GM23338 (cell line): ENCODE data around the gene MAP4K5. TPM values are rescaled to one million over a fixed set of nuclear protein-coding genes. Genes with fewer than 3 reads are reported as not detected.

ENCODE experiments used
- ATAC-seq: fragments of 200-7000 bp; cut with Tn5 transposase; 3 replicates; pipeline ENCODE4 v1.9.1; 2020
- DNase-seq: peaks from one replicate; pipeline ENCODE4 v3.0.0-alpha.2; 2015; ENCODE audit warnings: low spot score
- H2AFZ ChIP-seq: fragments of 200-600 bp; sonication (generic); 2 replicates; pipeline ENCODE4 v1.8.0; 2016; ENCODE audit warnings: antibody characterized with exemption, mild to moderate bottlenecking, moderate library complexity
- H3F3A ChIP-seq: fragments of 200-600 bp; sonication (generic); replicated peaks from 2 replicates; pipeline ENCODE4 v1.8.0; 2017; ENCODE audit warnings: antibody characterized with exemption, mixed run types, low read depth
- H3K27ac ChIP-seq: fragments of 200-600 bp; sonication (generic); 2 replicates; pipeline ENCODE4 v1.6.1; 2016; ENCODE audit warnings: low read depth
- H3K27me3 ChIP-seq: fragments of 200-600 bp; sonication (generic); 2 replicates; pipeline ENCODE4 v1.8.0; 2016; ENCODE audit warnings: mild to moderate bottlenecking, mixed run types, moderate library complexity; ENCODE audit not compliant: insufficient read depth
- H3K36me3 ChIP-seq: fragments of 200-600 bp; sonication (generic); 2 replicates; pipeline ENCODE4 v1.8.0; 2016; ENCODE audit warnings: mild to moderate bottlenecking; ENCODE audit not compliant: insufficient read depth
- H3K4me1 ChIP-seq: fragments of 200-600 bp; sonication (generic); 2 replicates; pipeline ENCODE4 v1.8.0; 2016; ENCODE audit warnings: mild to moderate bottlenecking, moderate library complexity; ENCODE audit not compliant: insufficient read depth
- H3K4me2 ChIP-seq: fragments of 200-600 bp; sonication (generic); 2 replicates; pipeline ENCODE4 v1.7.1; 2017; ENCODE audit warnings: mixed run types
- H3K4me3 ChIP-seq: fragments of 200-600 bp; sonication (generic); 2 replicates; pipeline ENCODE4 v1.6.1; 2016; ENCODE audit warnings: mixed run types
- H3K79me2 ChIP-seq: fragments of 200-600 bp; sonication (generic); replicated peaks from 2 replicates; pipeline ENCODE4 v1.8.0; 2017; ENCODE audit warnings: mild to moderate bottlenecking; ENCODE audit not compliant: insufficient read depth
- H3K9me2 ChIP-seq: fragments of 200-600 bp; sonication (generic); 2 replicates; pipeline ENCODE4 v1.8.0; 2017; ENCODE audit not compliant: insufficient read depth
- H4K20me1 ChIP-seq: fragments of 200-600 bp; sonication (generic); replicated peaks from 2 replicates; pipeline ENCODE4 v1.8.0; 2017; ENCODE audit warnings: mild to moderate bottlenecking; ENCODE audit not compliant: insufficient read depth
- H3K27ac Mint-ChIP-seq: 2 replicates; pipeline ENCODE4 v1.8.0; 2020; ENCODE audit warnings: inconsistent platforms, mild to moderate bottlenecking, moderate library complexity, mixed read lengths
- H3K27me3 Mint-ChIP-seq: 3 replicates; pipeline ENCODE4 v1.8.0; 2022; ENCODE audit warnings: low read depth, mild to moderate bottlenecking, moderate library complexity, mixed read lengths, inconsistent platforms; ENCODE audit not compliant: insufficient read depth, poor library complexity
- H3K36me3 Mint-ChIP-seq: 3 replicates; pipeline ENCODE4 v1.8.0; 2021; ENCODE audit warnings: low read depth, mild to moderate bottlenecking, inconsistent platforms, moderate library complexity, mixed read lengths
- H3K4me1 Mint-ChIP-seq: 3 replicates; pipeline ENCODE4 v1.8.0; 2020; ENCODE audit warnings: mild to moderate bottlenecking, inconsistent platforms, mixed read lengths
- H3K4me3 Mint-ChIP-seq: 3 replicates; pipeline ENCODE4 v1.8.0; 2021; ENCODE audit warnings: moderate library complexity, mild to moderate bottlenecking, inconsistent platforms, mixed read lengths
- H3K9me3 Mint-ChIP-seq: 3 replicates; pipeline ENCODE4 v1.8.0; 2020; ENCODE audit warnings: moderate library complexity, mild to moderate bottlenecking, inconsistent platforms, mixed read lengths
- CREB1 ChIP-seq: fragments of 250-450 bp; sonication (Bioruptor Pico); IDR thresholded peaks from 2 replicates; pipeline ENCODE4 v1.5.0; 2020; ENCODE audit warnings: low read depth, mild to moderate bottlenecking, moderate library complexity
- CTCF ChIP-seq, 2 experiments: fragments of 200-600 bp in 1 of 2; sonication (generic) in 1 of 2; conservative IDR thresholded peaks; 2 replicates each; pipeline versions ENCODE4 v1.5.1 to v1.6.1; 2016 to 2017; ENCODE audit warnings: antibody characterized with exemption in 2 of 2, low read depth in 2 of 2, mild to moderate bottlenecking in 2 of 2, moderate library complexity in 1 of 2
- ETS1 ChIP-seq: IDR thresholded peaks from 2 replicates; pipeline ENCODE4 v1.6.1; 2016; ENCODE audit warnings: antibody characterized with exemption
- EZH2phosphoT487 ChIP-seq: fragments of 200-600 bp; sonication (generic); IDR thresholded peaks from one replicate; pipeline ENCODE4 v1.8.1; 2018; ENCODE audit warnings: antibody characterized with exemption; ENCODE audit not compliant: unreplicated experiment
- NANOG ChIP-seq: IDR thresholded peaks from 2 replicates; pipeline ENCODE4 v1.6.1; 2016; ENCODE audit warnings: antibody characterized with exemption, borderline replicate concordance
- POLR2AphosphoS5 ChIP-seq: IDR thresholded peaks from 2 replicates; pipeline ENCODE4 v1.6.1; 2016; ENCODE audit warnings: antibody characterized with exemption, low read depth
- REST ChIP-seq: IDR thresholded peaks from one replicate; pipeline ENCODE4 v1.6.1; 2018; ENCODE audit warnings: antibody characterized with exemption; ENCODE audit not compliant: unreplicated experiment
- STAT1 ChIP-seq: IDR thresholded peaks from one replicate; pipeline ENCODE4 v1.6.1; 2016; ENCODE audit warnings: antibody characterized with exemption; ENCODE audit not compliant: unreplicated experiment
- ZNF114 ChIP-seq: fragments of 250-450 bp; sonication (Bioruptor Pico); IDR thresholded peaks from 2 replicates; pipeline ENCODE4 v1.5.0; 2020; ENCODE audit warnings: mild to moderate bottlenecking, moderate library complexity
- ZNF462 ChIP-seq: fragments of 250-450 bp; sonication (Bioruptor Pico); IDR thresholded peaks from 2 replicates; pipeline ENCODE4 v1.5.0; 2020; ENCODE audit warnings: mild to moderate bottlenecking, moderate library complexity
- polyA plus RNA-seq: library from polyadenylated mRNA; unstranded; fragments of >200 nt; fragmentation: Nextera tagmentation; extraction: Ambion mirVana; gene quantifications from 2 replicates; pipeline ENCODE4 v1.2.1, GENCODE V29; 2016
- total RNA-seq: library from RNA; depleted of rRNA; stranded (reverse); fragments of >200 nt; shearing (Covaris generic); gene quantifications from 2 replicates; pipeline ENCODE4 v1.2.3, GENCODE V29; 2014

MAP4K5 gene
- total and polyA plus RNA-seq, 2 experiments from 2014 or later = 71.4 to 74.6 TPM

- Histone ChIP-seq H3K36me3 (no peaks in the 10 kb centered on the region), H4K20me1 (no peaks in the 10 kb centered on the region), H3K27ac (no peak overlapping the region; the same call in 1 of the 2 replicates), H3K79me2 (no peaks in the 10 kb centered on the region), H2AFZ (no peak overlapping the region), H3K9me2 (no peaks in the 10 kb centered on the region), H3F3A (no peaks in the 10 kb centered on the region), H3K4me2 (no peak overlapping the region), H3K27me3 (no peaks in the 10 kb centered on the region), H3K4me1 (no peaks in the 10 kb centered on the region), H3K4me3 (no peak overlapping the region)
- Mint-ChIP-seq H3K9me3 (peaks cover 20% of the 10 kb centered on the region), H3K36me3 (peaks cover 17% of the 10 kb centered on the region; the same call in 2 of the 3 replicates), H3K27me3 (no peaks in the 10 kb centered on the region), H3K27ac (no peak overlapping the region), H3K4me3 (no peak overlapping the region), H3K4me1 (peaks cover 4% of the 10 kb centered on the region; the same call in 2 of the 3 replicates)
- no peak for TF ChIP-seq ETS1
- no peak for TF ChIP-seq ZNF114 (CRISPR knock-in tag)
- TF ChIP-seq ZNF462 = no peak
- no peak for TF ChIP-seq STAT1
- TF ChIP-seq NANOG = no peak
- no peak for TF ChIP-seq POLR2AphosphoS5
- no peak for TF ChIP-seq CTCF (conservative IDR thresholded peaks at IDR 0.05; ENCODE audit: low read depth in 2 of 2)
- TF ChIP-seq EZH2phosphoT487 = no peak
- TF ChIP-seq CREB1 (CRISPR knock-in tag) = no peak
- no peak for TF ChIP-seq REST
- no peak for ATAC-seq
- no peak for DNase-seq
These were observed 8.8 kb upstream of the MAP4K5 start for GRCh38 chr14:50541159-50541567.
